CD14-positive monocyte (primary cell): Measurements from ENCODE around the gene B4GALT2. TPM values are rescaled to one million over a fixed set of nuclear protein-coding genes. Genes with fewer than 3 reads are reported as not detected.

ENCODE experiments used
- DNase-seq, 3 donors: peaks; one replicate each; pipeline ENCODE4 v3.0.0-alpha.2; 2011 to 2022
- H2AFZ ChIP-seq: 2 replicates; pipeline ENCODE4 v1.6.0; 2012; ENCODE audit warnings: mild to moderate bottlenecking, low read depth, low read length, inconsistent platforms; ENCODE audit not compliant: insufficient read depth, poor library complexity, severe bottlenecking
- H3K27ac ChIP-seq, 2 donors: 1 replicate in 1 of 2; 2 replicates in 1 of 2; pipeline ENCODE4 v1.5.1; 2012 to 2013; ENCODE audit warnings: low read length in 2 of 2, control low read depth in 1 of 2, inconsistent platforms in 1 of 2, low read depth in 1 of 2, mild to moderate bottlenecking in 1 of 2
- H3K27me3 ChIP-seq, 2 donors: one replicate each; pipeline versions ENCODE4 v1.6.0 to v1.6.1; 2011 to 2013; ENCODE audit warnings: low read length in 2 of 2; ENCODE audit not compliant: control insufficient read depth in 2 of 2, insufficient read depth in 2 of 2
- H3K36me3 ChIP-seq, 2 donors: replicated peaks in 1 of 2; 1 replicate in 1 of 2; 2 replicates in 1 of 2; pipeline versions ENCODE4 v1.5.1 to v1.6.1; 2012 to 2013; ENCODE audit warnings: low read length in 2 of 2, control low read depth in 1 of 2, inconsistent platforms in 1 of 2, mild to moderate bottlenecking in 1 of 2; ENCODE audit not compliant: insufficient read depth in 2 of 2, control insufficient read depth in 1 of 2
- H3K4me1 ChIP-seq, 2 donors: 1 replicate in 1 of 2; 2 replicates in 1 of 2; pipeline versions ENCODE4 v1.5.1 to v1.6.1; 2012 to 2013; ENCODE audit warnings: low read length in 2 of 2, control low read depth in 1 of 2, inconsistent platforms in 1 of 2, mild to moderate bottlenecking in 1 of 2, moderate library complexity in 1 of 2; ENCODE audit not compliant: insufficient read depth in 2 of 2, control insufficient read depth in 1 of 2
- H3K4me2 ChIP-seq: replicated peaks from 2 replicates; pipeline ENCODE3; 2012; ENCODE audit warnings: low read length, moderate library complexity, mild to moderate bottlenecking; ENCODE audit not compliant: poor library complexity, severe bottlenecking; ENCODE audit errors: extremely low read depth
- H3K4me3 ChIP-seq, 3 experiments: fragments of 200-600 bp in 1 of 3; sonication (generic) in 1 of 3; replicated peaks in 1 of 3; 1 replicate in 2 of 3; 2 replicates in 1 of 3; pipeline ENCODE4 v1.5.1; 2011 to 2013; ENCODE audit warnings: low read length in 3 of 3, mild to moderate bottlenecking in 3 of 3, control low read depth in 2 of 3, low read depth in 2 of 3, inconsistent platforms in 1 of 3, moderate library complexity in 1 of 3
- H3K79me2 ChIP-seq: 2 replicates; pipeline ENCODE4 v1.6.0; 2012; ENCODE audit warnings: mild to moderate bottlenecking, control low read depth, inconsistent platforms, low read length, moderate library complexity; ENCODE audit not compliant: insufficient read depth
- H3K9ac ChIP-seq: 2 replicates; pipeline ENCODE4 v1.6.0; 2017; ENCODE audit warnings: low read length, mild to moderate bottlenecking; ENCODE audit not compliant: insufficient read depth, poor library complexity, severe bottlenecking
- H3K9me3 ChIP-seq, 2 donors: replicated peaks in 1 of 2; 1 replicate in 1 of 2; 2 replicates in 1 of 2; pipeline versions ENCODE4 v1.5.1 to v1.6.1; 2012 to 2013; ENCODE audit warnings: low read length in 2 of 2, control low read depth in 1 of 2; ENCODE audit not compliant: control insufficient read depth in 1 of 2, insufficient read depth in 1 of 2
- H4K20me1 ChIP-seq: 2 replicates; pipeline ENCODE4 v1.6.0; 2012; ENCODE audit warnings: mild to moderate bottlenecking, low read length, control low read depth, moderate library complexity; ENCODE audit not compliant: insufficient read depth
- H3K27ac Mint-ChIP-seq, 7 donors: one replicate each; pipeline ENCODE4 v1.8.0; 2020; ENCODE audit warnings: mild to moderate bottlenecking in 7 of 7, mixed read lengths in 7 of 7, moderate library complexity in 6 of 7, inconsistent platforms in 2 of 7
- H3K27me3 Mint-ChIP-seq, 3 donors: one replicate each; pipeline ENCODE4 v1.8.0; 2021 to 2022; ENCODE audit warnings: low read depth in 3 of 3, mild to moderate bottlenecking in 3 of 3, mixed read lengths in 3 of 3, moderate library complexity in 3 of 3, inconsistent platforms in 1 of 3
- H3K36me3 Mint-ChIP-seq, 2 donors: one replicate each; pipeline ENCODE4 v1.8.0; 2020; ENCODE audit warnings: mixed read lengths in 2 of 2, inconsistent platforms in 1 of 2, mild to moderate bottlenecking in 1 of 2
- H3K4me1 Mint-ChIP-seq: one replicate; pipeline ENCODE4 v1.8.0; 2020; ENCODE audit warnings: mild to moderate bottlenecking, mixed read lengths
- H3K4me3 Mint-ChIP-seq, 2 donors: one replicate each; pipeline ENCODE4 v1.8.0; 2020; ENCODE audit warnings: mild to moderate bottlenecking in 2 of 2, mixed read lengths in 2 of 2, moderate library complexity in 1 of 2
- H3K9me3 Mint-ChIP-seq, 7 donors: one replicate each; pipeline ENCODE4 v1.8.0; 2020 to 2022; ENCODE audit warnings: mixed read lengths in 7 of 7, mild to moderate bottlenecking in 6 of 7, moderate library complexity in 6 of 7, inconsistent platforms in 2 of 7
- WGBS: methylation state at CpG from one replicate; pipeline ENCODE4 v1.1.5; 2013; ENCODE audit warnings: missing lambda C conversion rate; ENCODE audit not compliant: insufficient coverage; 5-methylcytosine and 5-hydroxymethylcytosine counted together
- intact Hi-C, 2 donors: fragments of 100-400 bp; cut with micrococcal nuclease; formaldehyde crosslinking; loops; one replicate each; pipeline versions ENCODE4 v1.15.0 to v1.15.1; 2023
- polyA plus RNA-seq, 3 donors: library from polyadenylated mRNA; depleted of rRNA in 1 of 3; unstranded in 2 of 3; stranded (reverse) in 1 of 3; fragments of 300-500 nt in 2 of 3; fragments of >200 nt in 1 of 3; fragmentation: Illumina TruSeq in 2 of 3; gene quantifications; 1 replicate in 2 of 3; 2 replicates in 1 of 3; pipeline ENCODE4 v1.2.3, GENCODE V29; 2012 to 2021
- TF ChIP-seq, protein P1 (sequence below): fragments of 200-600 bp; IDR thresholded peaks from one replicate; pipeline ENCODE4 v1.8.0; 2022; ENCODE audit warnings: antibody characterized with exemption, mild to moderate bottlenecking

B4GALT2 gene
- polyA plus RNA-seq, 3 donors, result 0.30 to 0.35 TPM; not detected in 1

DNA sequence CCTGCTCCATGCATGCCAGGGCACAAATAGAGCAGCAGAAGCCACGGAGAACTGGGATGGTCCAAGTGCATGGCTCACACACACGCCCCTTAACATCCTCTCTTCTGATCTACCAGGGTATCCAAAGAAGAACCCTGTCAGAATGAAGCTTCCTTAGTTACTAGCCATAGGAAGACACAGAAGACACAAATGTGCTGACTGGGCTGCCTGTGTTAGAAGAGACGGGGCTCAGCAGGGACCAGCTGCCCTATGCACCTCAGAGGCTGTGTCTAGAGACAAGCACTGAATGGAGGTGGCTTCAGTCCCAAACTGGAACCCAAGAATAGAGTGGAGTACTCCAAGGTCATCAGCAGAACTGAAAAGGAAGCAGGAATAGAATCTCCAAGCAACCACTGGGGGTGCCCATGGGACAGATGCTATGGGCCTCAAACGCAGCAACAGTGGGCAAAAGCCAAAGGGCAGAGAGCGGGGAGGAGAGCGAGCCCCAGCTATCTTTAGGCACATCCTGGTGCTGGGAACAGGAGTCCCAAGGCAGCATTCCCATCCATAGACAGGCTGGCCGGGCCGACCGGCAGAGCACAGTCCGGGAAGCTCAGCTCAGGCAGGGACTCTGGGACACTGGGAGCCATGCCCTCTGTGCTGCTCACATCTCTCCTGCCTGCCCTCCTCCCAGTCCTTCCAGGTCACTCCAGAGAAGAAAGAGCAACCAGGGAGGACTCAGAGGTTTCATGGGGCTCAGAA is 42.7 kb downstream of the B4GALT2 start:
- no peak overlapping the region for H3K27ac Mint-ChIP-seq
- H3K27me3 ChIP-seq, result no peaks in the 10 kb centered on the region

GRCh38 chr1:44024031-44024902 is 45.3 kb downstream of the B4GALT2 start:
- no peak overlapping the region for H3K4me3 ChIP-seq
- no peaks in the 10 kb centered on the region for H3K27me3 ChIP-seq
- Mint-ChIP-seq H3K27me3 (peaks cover 7 to 10% (median 9%) of the 10 kb centered on the region in 3 donors), H3K9me3 (no peaks in the 10 kb centered on the region), H3K4me1 (peaks cover 6% of the 10 kb centered on the region), H3K4me3 (no peak overlapping the region), H3K27ac (no peak overlapping the region), H3K36me3 (no peaks in the 10 kb centered on the region)
- no peak overlapping the region for H3K4me2 ChIP-seq
- H3K36me3 ChIP-seq, result no peaks in the 10 kb centered on the region
- no peak overlapping the region for H3K27ac ChIP-seq
- H3K9me3 ChIP-seq, result no peaks in the 10 kb centered on the region
- DNase-seq, result no peak
- H2AFZ ChIP-seq, result no peak overlapping the region
- H3K4me1 ChIP-seq, result peaks cover 2 to 4% of the 10 kb centered on the region in 2 donors
- H3K79me2 ChIP-seq, result no peaks in the 10 kb centered on the region
- 97% methylated on average over 7 of the region's 14 CpGs for WGBS
- TF ChIP-seq, protein P1, sequence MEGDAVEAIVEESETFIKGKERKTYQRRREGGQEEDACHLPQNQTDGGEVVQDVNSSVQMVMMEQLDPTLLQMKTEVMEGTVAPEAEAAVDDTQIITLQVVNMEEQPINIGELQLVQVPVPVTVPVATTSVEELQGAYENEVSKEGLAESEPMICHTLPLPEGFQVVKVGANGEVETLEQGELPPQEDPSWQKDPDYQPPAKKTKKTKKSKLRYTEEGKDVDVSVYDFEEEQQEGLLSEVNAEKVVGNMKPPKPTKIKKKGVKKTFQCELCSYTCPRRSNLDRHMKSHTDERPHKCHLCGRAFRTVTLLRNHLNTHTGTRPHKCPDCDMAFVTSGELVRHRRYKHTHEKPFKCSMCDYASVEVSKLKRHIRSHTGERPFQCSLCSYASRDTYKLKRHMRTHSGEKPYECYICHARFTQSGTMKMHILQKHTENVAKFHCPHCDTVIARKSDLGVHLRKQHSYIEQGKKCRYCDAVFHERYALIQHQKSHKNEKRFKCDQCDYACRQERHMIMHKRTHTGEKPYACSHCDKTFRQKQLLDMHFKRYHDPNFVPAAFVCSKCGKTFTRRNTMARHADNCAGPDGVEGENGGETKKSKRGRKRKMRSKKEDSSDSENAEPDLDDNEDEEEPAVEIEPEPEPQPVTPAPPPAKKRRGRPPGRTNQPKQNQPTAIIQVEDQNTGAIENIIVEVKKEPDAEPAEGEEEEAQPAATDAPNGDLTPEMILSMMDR, result no peak
- H4K20me1 ChIP-seq, result no peaks in the 10 kb centered on the region
- H3K9ac ChIP-seq, result no peak overlapping the region
- intact Hi-C loops, result no loop called here

More for the DNA sequence above, 42.7 kb downstream of the B4GALT2 start:
- H3K79me2 ChIP-seq, result no peaks in the 10 kb centered on the region
- WGBS, result 88% methylated on average over 10 of the region's 10 CpGs
- intact Hi-C loops, result no loop called here
- no peak overlapping the region for H3K4me2 ChIP-seq
- no peak overlapping the region for H3K9ac ChIP-seq
- no peak overlapping the region for H3K4me3 ChIP-seq
- no peaks in the 10 kb centered on the region for H3K4me1 ChIP-seq
- Mint-ChIP-seq H3K4me1 (no peaks in the 10 kb centered on the region), H3K27me3 (peaks cover 0 to 7% (median 2%) of the 10 kb centered on the region in 3 donors), H3K4me3 (no peak overlapping the region), H3K9me3 (no peaks in the 10 kb centered on the region), H3K36me3 (no peaks in the 10 kb centered on the region)
- no peaks in the 10 kb centered on the region for H4K20me1 ChIP-seq
- H2AFZ ChIP-seq, result no peak overlapping the region
- TF ChIP-seq, protein P1, result no peak
- no peaks in the 10 kb centered on the region for H3K9me3 ChIP-seq
- H3K36me3 ChIP-seq, result no peaks in the 10 kb centered on the region
- no peak overlapping the region for H3K27ac ChIP-seq
- DNase-seq, result no peak
